DMS114 treated with DMSO at 0.1 percent for 48 hours (cell line): ENCODE measurements around the gene PPIE.
A peak's percentile ranks its signal among the peaks of the same experiment; 100 is the strongest.

Experiments
- DNase-seq: peaks from one replicate; lab custom pipeline; 2025; ENCODE audit not compliant: unreplicated experiment; lab: John Stamatoyannopoulos, UW

The PPIE gene

GRCh38 chr1:39738622-39739366 is at the start of gene PPIE:
Gene PPIE, plus strand, starts transcription at chr1:39738882. Its CDS starts 19 bp downstream, at chr1:39738901.
- DNase-seq, result peak; percentile 91

DNA sequence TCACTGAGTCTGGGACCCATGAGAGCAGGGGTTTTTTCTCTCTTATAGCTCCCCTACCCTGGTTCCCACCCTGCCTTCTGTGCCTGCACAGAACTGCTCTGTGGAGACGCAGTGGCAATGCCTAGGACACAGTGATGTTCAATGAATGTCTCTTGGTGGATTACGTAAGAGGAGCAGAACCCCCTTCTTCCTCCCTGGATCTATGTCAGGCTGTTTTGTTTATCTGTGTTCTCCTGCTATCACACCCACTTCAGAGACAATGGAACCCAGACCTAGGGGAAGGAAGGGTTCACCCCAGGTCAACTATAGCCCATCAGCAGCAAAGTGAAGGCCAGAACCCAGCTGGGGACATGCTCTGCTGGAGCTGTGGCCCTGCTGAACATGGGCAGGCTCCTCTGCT is 49.5 kb upstream of the PPIE start:
- no peak for DNase-seq

- no peak for DNase-seq
Observed at GRCh38 chr1:39689635-39690034, 49.0 kb upstream of the PPIE start.

- no peak for DNase-seq
Observed at GRCh38 chr1:39690225-39690624, 48.5 kb upstream of the PPIE start.

DNA sequence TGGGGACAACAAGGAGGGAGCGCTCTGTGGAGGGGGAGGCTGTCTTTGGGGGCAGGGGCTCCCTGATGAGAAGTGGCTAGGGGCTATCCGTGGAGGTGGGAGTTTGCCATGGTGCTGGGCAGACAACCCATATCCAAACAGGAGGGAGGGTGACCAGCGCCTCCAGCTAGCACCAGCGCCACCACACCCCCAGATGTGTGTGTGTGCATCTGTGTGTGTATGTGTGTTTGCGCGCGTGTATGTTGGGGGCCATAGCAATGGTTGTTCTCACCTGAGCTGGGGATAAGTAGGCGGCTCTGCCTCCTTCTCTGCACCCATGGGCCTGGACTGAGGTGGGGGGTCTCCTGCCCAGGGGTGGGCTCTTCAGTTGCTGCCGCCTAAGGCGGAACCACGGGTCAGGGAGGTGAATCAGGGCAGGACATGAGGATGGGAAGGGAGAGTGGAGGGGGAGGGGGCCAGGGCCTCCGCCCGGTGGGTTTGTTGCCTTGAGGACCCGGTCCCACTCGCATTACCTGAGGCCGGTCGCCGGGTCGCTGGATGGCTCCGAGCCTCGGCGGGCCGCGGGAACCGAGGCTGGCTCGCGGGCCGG is 47.8 kb upstream of the PPIE start:
- no peak for DNase-seq

GRCh38 chr1:39691383-39692151 is 47.1 kb upstream of the PPIE start, which contains the start of gene HPCAL4:
Gene HPCAL4, minus strand, starts transcription at chr1:39691433. Its CDS starts 6,830 bp downstream, at chr1:39684603.
- peak; percentile 84 for DNase-seq

GRCh38 chr1:39692152-39693074 is 46.3 kb upstream of the PPIE start:
- no peak for DNase-seq

GRCh38 chr1:39694026-39694425 is 44.7 kb upstream of the PPIE start:
- no peak for DNase-seq

DNA sequence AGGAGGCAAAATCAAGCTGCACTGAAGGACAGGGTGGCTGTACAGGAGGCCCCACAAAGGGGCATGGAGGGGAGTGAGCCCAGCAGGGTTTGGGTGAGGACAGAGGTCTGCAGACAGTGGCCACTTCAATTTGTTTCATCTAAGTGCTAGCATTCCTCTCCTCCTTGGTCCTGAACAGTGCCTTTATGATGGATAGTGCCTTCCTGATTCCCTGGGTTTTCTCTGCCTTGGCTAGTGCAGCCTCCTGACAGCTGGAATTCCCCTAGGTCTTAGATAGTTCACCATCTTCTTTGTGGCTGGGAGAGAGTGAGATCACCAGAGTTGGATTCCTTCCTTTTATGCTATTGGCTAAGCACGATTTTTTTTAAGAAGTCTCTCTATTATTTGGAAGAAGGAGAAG is 43.7 kb upstream of the PPIE start:
- DNase-seq, result no peak

DNA sequence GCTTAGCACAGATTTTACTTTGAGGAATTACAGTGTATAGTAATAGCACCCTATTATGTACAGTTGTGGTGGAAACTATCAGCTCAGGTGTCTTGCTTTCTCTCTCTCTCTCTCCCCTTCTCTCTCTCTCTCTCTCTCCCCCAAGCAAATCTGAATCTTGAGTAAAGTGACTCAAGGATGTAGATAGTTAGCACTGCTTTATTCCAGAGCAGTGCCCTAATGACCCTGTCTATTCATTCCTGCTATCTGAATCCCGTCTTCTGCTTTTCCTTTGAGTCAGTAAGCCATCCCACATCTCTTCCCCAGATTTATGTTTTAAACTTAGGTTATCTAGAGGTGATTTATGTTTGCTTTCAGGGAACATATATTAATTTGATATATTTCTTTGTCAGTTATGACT is 42.2 kb upstream of the PPIE start:
- DNase-seq, result no peak

- no peak for DNase-seq
Observed at GRCh38 chr1:39698568-39698967, 40.1 kb upstream of the PPIE start.

DNA sequence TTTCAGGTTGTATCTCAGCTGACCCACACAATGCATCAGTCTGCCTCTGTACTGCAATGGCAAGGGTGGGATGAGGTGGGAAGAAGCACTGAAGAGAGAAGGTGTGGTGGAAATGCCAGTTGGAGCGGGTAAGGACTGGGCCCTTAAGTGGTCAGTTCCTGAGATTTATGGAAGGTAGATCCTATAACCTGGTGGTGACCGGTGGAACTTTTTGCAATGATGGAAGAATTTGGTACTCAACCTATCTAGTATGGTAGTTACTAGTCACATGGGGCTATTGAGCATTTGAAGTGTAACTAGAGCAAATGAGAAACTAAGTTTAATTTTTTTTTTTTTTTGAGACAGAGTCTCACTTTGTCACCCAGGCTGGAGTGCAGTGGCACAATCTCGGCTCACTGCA is 39.3 kb upstream of the PPIE start:
- DNase-seq, result no peak

- no peak for DNase-seq
Observed at GRCh38 chr1:39700348-39700747, 38.3 kb upstream of the PPIE start.

- no peak for DNase-seq
Observed at GRCh38 chr1:39701049-39701439, 37.6 kb upstream of the PPIE start.

DNA sequence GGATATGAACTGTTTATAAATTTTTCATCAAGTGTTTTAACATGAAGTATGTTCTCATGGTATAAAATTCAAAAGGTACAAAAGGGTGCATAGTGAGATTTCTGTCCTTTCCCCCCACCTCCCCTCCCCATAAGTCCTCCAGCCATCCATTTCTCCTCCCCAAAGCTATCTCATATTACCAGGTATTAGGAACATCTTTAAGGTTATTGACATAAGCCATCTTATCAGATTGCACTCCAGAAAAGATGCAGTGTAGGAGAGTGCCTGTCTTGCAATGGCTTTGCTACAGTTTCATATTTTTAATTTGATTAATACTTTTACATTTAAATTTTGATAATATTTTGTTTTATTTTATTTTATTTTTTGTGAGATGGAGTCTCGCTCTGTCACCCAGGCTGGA is 33.9 kb upstream of the PPIE start:
- no peak for DNase-seq

- no peak for DNase-seq
Observed at GRCh38 chr1:39707506-39707905, 31.2 kb upstream of the PPIE start.

DNA sequence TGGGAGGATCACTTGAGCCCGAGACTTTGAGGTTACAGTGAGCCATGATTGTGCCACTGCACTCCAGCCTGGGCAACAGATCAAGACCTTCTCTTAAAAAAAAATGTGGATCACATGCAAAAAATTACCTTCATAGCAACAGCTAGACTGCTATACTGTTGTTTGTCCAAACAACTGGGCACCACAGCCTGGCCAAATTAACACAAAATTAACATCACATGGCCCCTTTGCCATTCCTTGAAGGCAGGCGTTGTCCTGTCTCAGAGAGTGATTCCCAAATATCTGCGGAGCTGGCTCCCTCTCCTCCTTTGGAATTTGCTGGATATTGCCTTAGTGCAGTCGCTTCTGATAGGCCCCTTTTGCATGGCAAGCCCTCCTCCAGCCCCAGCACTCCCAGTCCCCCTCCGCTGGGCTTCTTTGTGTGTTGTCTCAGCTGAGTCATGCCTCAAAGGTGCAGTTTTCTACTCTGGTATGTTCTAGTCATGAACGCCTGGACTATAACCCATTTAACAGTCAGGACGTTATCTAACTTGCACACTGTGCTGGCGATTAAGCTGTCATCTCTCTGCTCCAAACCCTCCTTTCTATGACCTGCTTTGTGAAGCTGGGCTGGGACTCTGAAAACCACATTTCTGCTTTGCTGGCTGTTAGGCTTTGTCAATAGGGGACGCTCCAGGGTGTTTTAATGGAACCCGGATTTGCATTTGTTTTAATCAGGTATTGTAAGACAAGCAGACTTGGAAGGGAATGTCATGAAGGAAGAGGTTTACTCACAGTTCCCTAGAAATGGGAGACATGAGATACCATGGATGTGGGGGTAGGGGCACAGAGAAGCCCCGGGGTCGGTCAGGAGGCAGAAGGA is 27.3 kb upstream of the PPIE start:
- no peak for DNase-seq

DNA sequence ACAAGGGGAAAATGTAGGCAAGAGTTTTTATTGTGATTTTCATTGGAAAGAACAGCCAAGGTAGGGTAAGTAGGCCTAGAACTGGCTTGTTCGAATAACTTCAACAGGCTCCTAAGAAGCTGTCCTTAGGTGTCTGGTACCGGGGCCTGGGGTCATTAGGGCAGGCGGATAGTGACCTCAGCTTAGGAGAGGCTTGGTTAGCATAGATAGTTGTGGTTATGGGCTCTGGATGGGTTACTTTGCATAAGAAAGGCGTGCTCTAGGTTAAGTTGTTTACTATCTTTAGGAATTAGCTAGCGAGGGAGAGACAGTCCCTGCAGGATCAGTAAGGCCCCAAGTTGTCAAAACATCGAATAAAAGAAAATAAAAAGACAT is 26.7 kb upstream of the PPIE start:
- no peak for DNase-seq

DNA sequence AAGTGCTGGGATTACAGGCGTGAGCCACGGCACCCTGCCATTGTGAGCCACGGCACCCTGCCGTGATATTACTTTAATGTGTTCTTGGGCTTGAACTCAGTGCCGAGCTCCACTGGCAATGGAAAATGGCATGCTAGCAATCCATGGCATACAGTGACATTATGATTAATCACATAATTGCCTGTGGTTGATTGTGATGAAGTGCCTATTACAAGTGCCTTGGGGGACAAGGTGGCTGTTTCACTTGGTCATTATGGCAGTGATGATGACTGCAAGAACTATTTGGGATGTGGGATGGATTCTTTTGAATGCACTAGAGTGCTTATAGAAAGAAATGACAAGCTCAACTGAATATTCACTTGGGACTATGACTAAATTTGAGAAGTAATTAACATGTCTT is 25.1 kb upstream of the PPIE start:
- no peak for DNase-seq

- DNase-seq, result no peak
Observed at GRCh38 chr1:39717809-39718208, 20.9 kb upstream of the PPIE start.
